B cell (primary cell): ENCODE results near the gene MLXIP. TPM values are rescaled to one million over a fixed set of nuclear protein-coding genes. Genes with fewer than 3 reads are reported as not detected.

ENCODE experiments used
- ATAC-seq: fragments of 200-7000 bp; cut with Tn5 transposase; one replicate; pipeline ENCODE4 v1.10.0; 2021; ENCODE audit warnings: low read depth, mild to moderate bottlenecking, moderate number of reproducible peaks, moderate library complexity
- CTCF ChIA-PET: fragments of 350-600 bp; sonication (Branson Sonifier 250); formaldehyde crosslinking; loops from one replicate; lab custom pipeline; 2021; ENCODE audit warnings: antibody characterized with exemption, inconsistent platforms; lab: Charles Lee
- POLR2A ChIA-PET: fragments of 350-600 bp; sonication (Branson Sonifier 250); formaldehyde crosslinking; loops from one replicate; lab custom pipeline; 2021; ENCODE audit warnings: antibody characterized with exemption; lab: Charles Lee
- DNase-seq: peaks from one replicate; pipeline ENCODE4 v3.0.0; 2013
- H2AFZ ChIP-seq: 2 replicates; pipeline ENCODE4 v1.6.1; 2012; ENCODE audit warnings: mild to moderate bottlenecking, low read depth, low read length; ENCODE audit not compliant: insufficient read depth, poor library complexity, severe bottlenecking
- H3K27ac ChIP-seq, 2 donors: 1 replicate in 1 of 2; 2 replicates in 1 of 2; pipeline ENCODE4 v1.5.1; 2012 to 2013; ENCODE audit warnings: low read length in 2 of 2, mild to moderate bottlenecking in 2 of 2, moderate library complexity in 1 of 2
- H3K27me3 ChIP-seq, 4 experiments: fragments of 200-600 bp in 1 of 4; sonication (generic) in 1 of 4; replicated peaks in 1 of 4; 1 replicate in 2 of 4; 2 replicates in 2 of 4; pipeline versions ENCODE4 v1.6.1 to v1.7.0; 2013 to 2016; ENCODE audit warnings: low read length in 3 of 4, mild to moderate bottlenecking in 2 of 4, mixed read lengths in 1 of 4, moderate library complexity in 1 of 4; ENCODE audit not compliant: insufficient read depth in 4 of 4, control insufficient read depth in 3 of 4; ENCODE audit errors: control extremely low read depth in 1 of 4
- H3K36me3 ChIP-seq, 2 experiments: replicated peaks in 1 of 2; 1 replicate in 1 of 2; 2 replicates in 1 of 2; pipeline versions ENCODE4 v1.6.1 to v1.7.1; 2013; ENCODE audit warnings: low read length in 1 of 2; ENCODE audit not compliant: insufficient read depth in 2 of 2, control insufficient read depth in 1 of 2; ENCODE audit errors: control extremely low read depth in 1 of 2, extremely low read depth in 1 of 2
- H3K4me1 ChIP-seq, 2 donors: fragments of 200-600 bp in 1 of 2; sonication (generic) in 1 of 2; 1 replicate in 1 of 2; 2 replicates in 1 of 2; pipeline versions ENCODE4 v1.5.1 to v1.6.1; 2013 to 2017; ENCODE audit warnings: low read length in 2 of 2; ENCODE audit not compliant: control insufficient read depth in 2 of 2, insufficient read depth in 2 of 2
- H3K4me2 ChIP-seq: replicated peaks from 2 replicates; pipeline ENCODE3; 2012; ENCODE audit warnings: mild to moderate bottlenecking, low read depth, low read length; ENCODE audit not compliant: poor library complexity, severe bottlenecking
- H3K4me3 ChIP-seq, 5 experiments: fragments of 200-600 bp in 1 of 5; sonication (generic) in 1 of 5; 1 replicate in 3 of 5; 2 replicates in 2 of 5; pipeline versions ENCODE4 v1.5.1 to v1.7.0; 2011 to 2016; ENCODE audit warnings: low read length in 4 of 5, mild to moderate bottlenecking in 4 of 5, low read depth in 2 of 5, control low read depth in 1 of 5, moderate library complexity in 1 of 5; ENCODE audit not compliant: insufficient read depth in 1 of 5; ENCODE audit errors: control extremely low read depth in 1 of 5, extremely low read depth in 1 of 5
- H3K79me2 ChIP-seq: fragments of 200-600 bp; sonication (generic); one replicate; pipeline ENCODE4 v1.6.0; 2016; ENCODE audit warnings: low read length; ENCODE audit not compliant: control insufficient read depth, insufficient read depth
- H3K9ac ChIP-seq: fragments of 200-600 bp; sonication (generic); 2 replicates; pipeline ENCODE4 v1.6.1; 2017; ENCODE audit warnings: mild to moderate bottlenecking, low read length, moderate library complexity
- H3K9me3 ChIP-seq, 3 donors: one replicate each; pipeline versions ENCODE4 v1.6.1 to v1.7.1; 2013; ENCODE audit warnings: low read length in 2 of 3; ENCODE audit not compliant: control insufficient read depth in 2 of 3, insufficient read depth in 1 of 3; ENCODE audit errors: control extremely low read depth in 1 of 3
- H4K20me1 ChIP-seq: 2 replicates; pipeline ENCODE4 v1.6.0; 2012; ENCODE audit warnings: mild to moderate bottlenecking, low read length; ENCODE audit not compliant: insufficient read depth, control insufficient read depth, poor library complexity, severe bottlenecking
- H3K27ac Mint-ChIP-seq: one replicate; pipeline ENCODE4 v1.8.0; 2021; ENCODE audit warnings: mixed read lengths
- H3K27me3 Mint-ChIP-seq: one replicate; pipeline ENCODE4 v1.8.0; 2021; ENCODE audit warnings: mixed read lengths
- H3K4me1 Mint-ChIP-seq: one replicate; pipeline ENCODE4 v1.8.0; 2021; ENCODE audit warnings: mixed read lengths
- H3K4me3 Mint-ChIP-seq: one replicate; pipeline ENCODE4 v1.8.0; 2021; ENCODE audit warnings: mixed read lengths
- H3K9me3 Mint-ChIP-seq: one replicate; pipeline ENCODE4 v1.8.0; 2022; ENCODE audit warnings: mixed read lengths; ENCODE audit not compliant: insufficient read depth
- CTCF ChIP-seq: fragments of 200-600 bp; IDR thresholded peaks from one replicate; pipeline ENCODE4 v1.8.0; 2022; ENCODE audit warnings: antibody characterized with exemption, mild to moderate bottlenecking
- EZH2 ChIP-seq: IDR thresholded peaks from 2 replicates; pipeline ENCODE4 v1.6.1; 2012; ENCODE audit warnings: borderline replicate concordance, low read depth, mild to moderate bottlenecking, moderate library complexity, low read length; ENCODE audit not compliant: insufficient read depth, poor library complexity, severe bottlenecking
- WGBS: methylation state at CpG from one replicate; pipeline ENCODE4 v1.1.5; 2013; ENCODE audit warnings: missing lambda C conversion rate; ENCODE audit not compliant: insufficient coverage; 5-methylcytosine and 5-hydroxymethylcytosine counted together
- intact Hi-C: fragments of 100-400 bp; cut with micrococcal nuclease; formaldehyde crosslinking; loops from one replicate; pipeline ENCODE4 v1.10.0; 2022
- polyA plus RNA-seq: library from polyadenylated mRNA; depleted of rRNA; stranded (reverse); fragments of >200 nt; gene quantifications from 2 replicates; pipeline ENCODE4 v1.2.3, GENCODE V29; 2012
- total RNA-seq, 2 donors: library from RNA; stranded (reverse); fragments of 120-200 nt in 1 of 2; gene quantifications; 1 replicate in 1 of 2; 2 replicates in 1 of 2; pipeline versions ENCODE4 v1.2.3 to v1.2.4, GENCODE V29; 2013 to 2022

Gene MLXIP
- total and polyA plus RNA-seq, 2 donors (not counting 1 experiment from before 2014, with no cell fraction given) = 28.1 to 91.2 TPM

- intact Hi-C loops = no loop called here
- Histone ChIP-seq H3K27ac (no peak overlapping the region), H3K4me2 (no peak overlapping the region), H3K4me3 (no peak overlapping the region), H3K9ac (no peak overlapping the region), H3K9me3 (no peaks in the 10 kb centered on the region), H3K79me2 (peaks cover 12% of the 10 kb centered on the region), H3K27me3 (no peaks in the 10 kb centered on the region), H3K36me3 (peaks cover 0 to 50% of the 10 kb centered on the region in 2 experiments), H4K20me1 (peaks cover 40% of the 10 kb centered on the region), H2AFZ (no peak overlapping the region), H3K4me1 (peaks cover 0 to 4% of the 10 kb centered on the region in 2 donors)
- peaks cover 1% of the 10 kb centered on the region for H3K4me1 Mint-ChIP-seq
- no peak for ATAC-seq
- POLR2A ChIA-PET = interaction anchor here (0.6 kb wide), 1 partner anchor 99 kb away, joined by 8 read pairs; no protein-coding TSS in a partner anchor
- H3K4me3 Mint-ChIP-seq = no peak overlapping the region
- no peaks in the 10 kb centered on the region for H3K9me3 Mint-ChIP-seq
- H3K27me3 Mint-ChIP-seq = no peaks in the 10 kb centered on the region
- no peak for DNase-seq
- 100% methylated on average over 1 of the region's 2 CpGs for WGBS
- CTCF ChIA-PET = interaction anchor here (1.0 to 2.5 kb wide), 6 partner anchors 11 to 419 kb away, joined by 3 to 35 read pairs (median 3); no protein-coding TSS in a partner anchor
- TF ChIP-seq EZH2 (no peak), CTCF (no peak)
- H3K27ac Mint-ChIP-seq = no peak overlapping the region
Measured at GRCh38 chr12:122052285-122052684, 26.3 kb upstream of the MLXIP start.

GRCh38 chr12:122054842-122055520 lies 23.6 kb upstream of the MLXIP start:
- POLR2A ChIA-PET = no interaction called here
- intact Hi-C loops = loop anchor here (1.0 to 2.0 kb wide), 3 partner anchors 14 to 137 kb away; partner anchors contain the start of gene CFAP251
- Histone ChIP-seq H3K9me3 (no peaks in the 10 kb centered on the region), H3K27me3 (no peaks in the 10 kb centered on the region), H3K4me2 (no peak overlapping the region), H2AFZ (no peak overlapping the region), H3K79me2 (peaks cover 12% of the 10 kb centered on the region), H3K36me3 (peaks cover 0 to 58% of the 10 kb centered on the region in 2 experiments), H3K4me3 (no peak overlapping the region), H3K9ac (no peak overlapping the region), H3K4me1 (peaks cover 0 to 4% of the 10 kb centered on the region in 2 donors), H3K27ac (no peak overlapping the region), H4K20me1 (peaks cover 45% of the 10 kb centered on the region)
- Mint-ChIP-seq H3K4me1 (peaks cover 1% of the 10 kb centered on the region), H3K9me3 (no peaks in the 10 kb centered on the region), H3K27me3 (no peaks in the 10 kb centered on the region), H3K4me3 (no peak overlapping the region), H3K27ac (no peak overlapping the region)
- CTCF ChIA-PET = interaction anchor here (0.5 to 5.2 kb wide), 35 partner anchors 9 to 300 kb away, joined by 3 to 154 read pairs (median 4); partner anchors contain the start of genes CFAP251 and MLXIP
- ATAC-seq (no peak), DNase-seq (no peak)
- no peak for TF ChIP-seq CTCF
- TF ChIP-seq EZH2 = no peak
- WGBS = 96% methylated on average over 27 of the region's 27 CpGs
